ENCODE measurements around the gene OSTN. TPM values are rescaled to one million over a fixed set of nuclear protein-coding genes. Genes with fewer than 3 reads are reported as not detected.

OSTN gene
- polyA plus RNA-seq, 1 donor, result 4.7 TPM

DNA sequence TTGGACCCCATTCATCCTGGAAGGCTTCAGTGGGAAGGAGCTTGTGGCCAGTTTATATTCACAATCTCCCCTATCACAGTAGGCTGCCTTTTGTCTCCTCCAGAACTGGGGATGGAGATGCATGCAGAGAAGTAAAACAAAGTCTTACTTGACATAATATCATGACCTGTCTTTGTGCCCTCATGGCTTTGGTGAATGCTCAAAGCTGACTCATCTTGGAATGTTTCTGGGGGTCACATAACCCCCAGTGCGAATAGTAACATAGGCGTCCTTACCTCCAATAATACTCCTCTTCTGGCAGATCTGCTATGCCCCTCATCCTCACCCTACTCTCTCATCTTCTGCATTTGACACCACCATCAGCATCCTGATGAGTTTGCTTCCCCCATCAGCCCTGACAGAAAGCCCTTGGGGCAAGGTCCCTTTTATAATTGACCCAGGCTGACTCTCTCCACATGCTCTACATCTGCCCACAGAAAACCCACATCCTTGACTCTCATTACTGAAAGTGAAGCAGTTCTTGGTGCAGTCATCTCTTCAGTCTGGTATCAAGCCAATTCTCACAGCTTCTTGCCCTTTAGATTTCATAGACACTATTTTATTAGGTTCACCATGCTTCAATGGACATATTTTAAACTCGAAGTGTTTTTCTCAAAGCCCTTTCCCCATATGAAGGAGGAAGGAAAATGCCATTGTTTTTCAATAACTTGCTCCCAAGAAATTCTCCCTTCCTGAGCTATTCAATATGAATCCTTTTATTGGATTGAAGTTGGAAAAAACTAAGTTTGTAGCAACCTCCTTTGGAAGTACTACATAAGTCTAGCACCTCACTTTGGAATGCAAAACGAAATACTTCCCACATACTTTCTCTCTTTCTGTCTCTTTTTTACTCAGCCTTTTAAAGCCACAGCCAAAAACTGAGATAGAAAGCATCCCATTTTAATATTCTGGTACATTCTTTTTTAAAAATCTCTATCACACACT is 36.6 kb downstream of the OSTN start:
- no peak for DNase-seq (ENCODE audit: low read depth)

- DNase-seq (ENCODE audit: low read depth), result no peak
Observed at GRCh38 chr3:191236646-191237045, 37.6 kb downstream of the OSTN start.

DNA sequence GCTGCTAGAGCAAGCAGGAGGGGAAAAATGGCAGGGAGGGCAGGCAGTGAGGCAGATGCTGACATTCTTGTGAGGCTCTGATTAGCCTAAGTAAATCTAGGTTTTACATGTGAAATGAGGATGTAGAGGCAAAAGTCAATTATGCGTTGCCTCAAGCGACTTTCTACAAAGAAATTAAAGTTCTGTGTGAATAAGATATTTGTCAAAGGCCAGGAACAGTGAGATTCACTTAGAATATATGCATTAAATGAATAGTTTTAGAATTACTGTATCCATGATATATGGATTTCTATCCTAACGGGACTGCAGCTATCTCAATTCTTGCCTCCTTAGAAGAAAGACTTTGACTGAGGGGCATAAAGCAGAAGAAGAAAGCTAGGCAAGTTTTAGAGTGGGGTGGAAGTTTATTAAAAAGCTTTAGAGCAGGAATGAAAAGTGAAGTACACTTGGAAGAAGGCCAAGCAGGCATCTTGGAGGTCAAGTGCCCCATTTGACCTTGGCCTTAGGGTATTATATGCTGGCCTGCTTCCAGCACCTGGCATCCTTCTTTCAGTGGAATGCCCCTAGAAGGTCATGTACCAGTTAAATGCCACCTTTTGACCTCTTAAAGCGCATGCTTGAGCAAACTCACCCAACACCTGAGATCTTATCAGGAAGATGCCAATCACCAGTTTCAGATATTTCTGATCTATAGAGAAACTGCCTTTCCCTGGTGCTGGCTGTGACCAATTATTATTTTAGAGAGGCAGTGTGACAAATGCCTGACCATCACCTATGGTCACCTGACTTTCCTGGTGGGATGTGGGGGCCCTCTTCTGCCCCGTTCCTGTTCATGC is 38.2 kb downstream of the OSTN start:
- no peak for DNase-seq (ENCODE audit: low read depth)

GRCh38 chr3:191238321-191238817 is 39.3 kb downstream of the OSTN start:
- no peak for DNase-seq (ENCODE audit: low read depth)

DNA sequence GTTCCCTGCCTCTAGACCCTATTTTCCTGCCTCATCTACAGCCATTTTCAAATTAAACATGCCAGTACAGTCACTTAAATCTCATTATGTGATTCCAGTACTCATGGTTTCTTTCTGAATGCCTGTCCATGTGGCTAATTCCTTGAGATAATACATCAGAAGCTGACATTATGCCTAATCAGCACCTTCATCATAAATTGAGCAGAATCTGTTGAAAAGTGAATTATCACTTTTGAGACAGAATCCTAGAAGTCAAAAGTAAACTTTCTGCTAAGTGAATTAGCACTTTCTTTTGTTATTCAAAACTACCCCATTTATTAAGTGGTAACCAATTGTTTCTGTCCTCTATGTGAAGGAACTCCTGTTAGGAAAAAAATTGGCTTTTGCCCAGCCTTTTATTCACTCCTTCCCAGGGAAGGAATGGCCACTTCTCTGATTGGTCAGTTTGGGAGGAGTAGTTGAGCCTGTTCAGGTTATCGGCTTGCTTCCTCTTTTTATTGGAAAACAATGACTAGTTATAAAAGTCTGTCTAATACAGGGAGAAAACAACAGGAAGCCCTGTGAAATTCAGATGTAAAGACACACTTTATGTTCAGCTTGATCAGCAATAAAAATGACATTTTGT is 40.5 kb downstream of the OSTN start:
- DNase-seq (ENCODE audit: low read depth), result no peak

DNA sequence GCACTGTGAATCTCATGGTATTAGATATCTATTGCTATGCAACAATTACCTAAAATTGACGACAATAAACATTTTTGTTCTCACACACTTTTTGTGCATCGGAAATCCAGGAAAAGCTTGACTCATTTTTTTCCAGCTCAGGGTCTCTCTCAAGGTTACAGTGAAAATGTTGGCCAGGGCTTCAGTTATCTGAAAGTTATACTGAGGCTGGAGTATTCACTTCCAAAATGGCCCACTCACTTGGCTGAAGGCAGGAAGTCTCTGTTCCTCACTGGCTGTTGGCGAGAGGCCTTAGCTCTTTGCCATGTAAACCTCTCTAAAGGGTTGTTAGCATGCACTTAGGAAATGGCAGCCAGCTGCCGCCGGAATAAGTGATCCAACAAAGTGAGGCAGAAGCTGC is 41.4 kb downstream of the OSTN start:
- DNase-seq (ENCODE audit: low read depth), result no peak

DNA sequence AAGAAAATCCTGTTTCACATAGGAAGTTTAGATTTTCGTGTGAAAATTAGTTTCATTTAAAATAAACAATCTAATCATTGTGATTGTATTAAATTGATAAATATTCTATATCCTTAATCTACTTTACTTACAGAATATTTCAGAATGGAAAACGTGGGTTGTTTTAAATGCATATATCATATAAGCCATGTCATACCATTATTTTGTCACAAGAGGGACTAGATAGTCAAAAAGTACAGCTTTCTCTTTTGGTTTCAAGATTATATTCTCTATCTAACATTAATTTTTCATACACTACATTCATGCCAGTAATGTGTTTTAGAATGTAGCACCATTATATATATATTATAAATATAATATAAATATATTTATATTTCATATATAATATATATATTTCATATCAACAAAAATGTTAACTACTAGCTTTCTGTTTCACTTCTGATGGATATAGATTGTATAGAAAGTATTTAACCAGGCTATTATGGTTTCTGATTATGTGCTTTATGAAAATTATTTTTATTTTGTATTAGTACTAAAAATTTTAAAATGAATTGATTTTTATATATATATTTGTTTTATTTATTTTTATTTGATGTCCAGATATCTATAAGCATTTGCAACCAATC is 45.3 kb downstream of the OSTN start:
- DNase-seq (ENCODE audit: low read depth), result no peak

GRCh38 chr3:191246034-191246433 is 47.0 kb downstream of the OSTN start:
- peak; percentile 36 for DNase-seq (ENCODE audit: low read depth)

DNA sequence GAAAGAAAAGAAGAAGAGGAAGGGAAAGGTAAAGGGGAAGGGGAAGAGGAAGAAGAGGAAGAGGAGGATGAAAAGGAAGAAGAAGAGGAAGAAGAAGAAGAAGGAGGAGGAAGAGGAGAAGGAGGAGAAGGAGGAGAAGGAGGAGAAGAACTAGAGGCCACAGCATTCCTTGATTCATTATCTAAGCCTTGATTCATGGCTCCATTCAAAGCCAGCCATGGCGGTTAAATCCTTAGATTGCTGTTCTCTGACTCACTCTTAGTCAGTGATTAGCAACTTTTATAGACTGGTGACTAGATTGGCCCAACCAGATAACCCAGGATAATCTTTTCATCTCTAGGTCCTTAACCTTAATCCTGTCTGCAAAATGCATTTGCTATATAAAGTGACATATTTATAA is 47.6 kb downstream of the OSTN start:
- DNase-seq (ENCODE audit: low read depth), result no peak

- no peak for DNase-seq (ENCODE audit: low read depth)
Observed at GRCh38 chr3:191253089-191253799, 54.2 kb downstream of the OSTN start.

DNA sequence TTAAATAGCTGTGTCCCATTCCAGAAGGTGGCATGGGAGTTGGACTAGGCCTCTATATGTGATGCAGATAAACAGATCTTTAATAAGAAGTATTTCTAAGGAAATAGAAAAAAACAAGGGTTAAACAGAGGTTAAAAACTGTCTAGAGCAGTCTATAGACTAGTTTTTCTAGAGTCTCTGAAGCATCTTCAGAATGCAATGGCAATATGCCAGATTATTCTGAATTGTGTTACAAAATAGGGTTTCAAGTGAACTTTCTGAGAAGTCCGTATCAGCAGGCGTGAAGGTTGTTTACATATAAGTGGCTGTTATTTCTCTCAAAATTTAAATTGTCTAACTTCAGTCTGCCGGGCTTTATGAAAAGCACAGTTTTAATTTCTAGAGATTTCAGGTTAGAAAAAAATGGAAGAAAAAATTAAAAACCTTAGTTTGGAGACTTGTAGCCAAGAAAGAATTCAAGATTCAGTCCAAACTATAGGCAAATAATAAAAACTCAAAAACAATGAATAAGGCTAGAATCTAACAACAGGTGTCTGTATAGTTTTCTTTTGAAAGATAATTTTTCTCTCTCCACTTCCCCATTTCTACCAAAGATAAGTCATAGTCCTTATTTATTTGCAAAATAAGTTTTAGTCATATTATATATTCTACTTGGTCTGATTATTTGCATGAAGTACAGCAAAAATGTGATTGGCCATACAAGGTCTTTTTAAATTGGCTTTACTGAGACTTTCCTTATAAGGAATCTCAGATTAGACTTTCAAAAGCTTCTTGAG is 55.2 kb downstream of the OSTN start:
- no peak for DNase-seq (ENCODE audit: low read depth)

GRCh38 chr3:191255156-191255555 is 56.1 kb downstream of the OSTN start:
- no peak for DNase-seq (ENCODE audit: low read depth)

DNA sequence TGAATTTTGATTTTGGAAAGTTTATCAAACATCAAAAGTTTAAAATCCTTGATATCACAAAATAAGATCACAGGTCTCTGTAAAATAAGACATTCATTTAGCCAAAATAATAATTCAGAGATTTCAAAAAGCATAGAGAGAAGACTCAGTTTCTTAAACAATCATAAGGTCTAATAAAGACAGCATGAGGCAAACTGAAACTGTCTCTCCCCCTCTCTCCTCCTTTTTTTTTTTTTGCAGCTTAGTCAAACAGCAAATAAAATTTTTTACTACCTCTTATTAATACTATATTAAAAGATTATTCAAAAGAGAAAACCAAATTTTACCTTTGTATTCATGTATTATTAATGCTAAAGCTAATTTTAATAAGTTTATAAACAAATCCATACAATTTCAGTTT is 57.4 kb downstream of the OSTN start:
- no peak for DNase-seq (ENCODE audit: low read depth)

DNA sequence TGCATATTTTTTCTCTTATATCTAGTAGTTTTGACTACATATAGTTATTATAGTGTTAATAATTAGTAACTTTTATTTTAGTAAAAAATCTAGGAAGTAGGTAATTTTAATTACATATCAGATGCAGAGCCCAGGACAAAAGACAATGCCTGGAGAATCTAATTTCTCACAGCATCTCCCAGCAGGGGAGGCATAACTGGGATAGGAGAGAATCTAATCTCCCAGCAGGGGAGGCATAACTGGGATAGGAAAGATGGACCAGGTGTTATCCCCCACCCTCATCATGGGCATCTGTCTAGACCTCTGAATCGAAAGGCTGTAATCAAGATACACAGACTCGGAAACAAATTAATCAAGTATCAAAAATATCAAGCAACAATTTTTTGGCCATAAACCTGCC is 58.2 kb downstream of the OSTN start:
- DNase-seq (ENCODE audit: low read depth), result no peak

- no peak for DNase-seq (ENCODE audit: low read depth)
Observed at GRCh38 chr3:191259486-191259885, 60.4 kb downstream of the OSTN start.

DNA sequence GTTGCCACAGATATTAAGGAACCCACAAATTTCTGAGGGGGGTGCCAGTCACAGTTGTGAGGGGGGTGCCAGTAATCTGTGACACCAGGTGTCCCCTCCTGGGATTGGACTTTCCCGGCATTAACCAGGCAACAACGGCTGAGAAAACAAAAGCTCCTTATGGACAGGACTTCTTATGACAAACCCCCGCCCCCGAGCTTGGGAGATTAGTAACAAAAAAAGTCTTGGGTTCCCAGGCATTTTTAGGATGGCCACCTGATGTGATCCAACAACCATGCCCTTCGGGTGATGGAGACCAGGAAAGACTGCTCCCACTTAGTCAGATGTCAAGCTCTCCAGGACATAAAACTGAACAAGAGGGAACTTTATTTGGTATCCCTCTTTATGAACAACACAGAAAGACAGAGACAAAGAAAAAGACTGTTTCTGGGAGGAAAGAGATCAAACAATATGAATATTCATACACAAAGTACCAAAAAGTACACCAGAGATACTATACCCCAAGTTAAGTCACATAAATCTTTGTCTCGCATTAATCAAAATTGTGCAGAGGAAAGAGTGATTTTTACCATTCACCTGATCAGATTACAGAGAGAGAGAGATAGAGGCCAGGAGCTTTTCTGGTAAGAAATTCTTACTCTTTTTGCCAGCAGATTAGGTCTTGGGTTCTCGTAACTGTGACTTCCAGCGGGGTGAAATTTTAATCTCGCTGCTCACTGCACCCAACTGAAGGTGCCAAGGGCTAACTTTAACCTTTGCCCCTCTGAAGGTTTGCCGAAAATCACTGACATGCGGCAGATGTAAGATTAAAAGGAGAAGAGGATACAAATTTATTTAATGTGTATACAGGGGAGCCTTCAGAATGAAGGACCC is 61.6 kb downstream of the OSTN start:
- no peak for DNase-seq (ENCODE audit: low read depth)

- DNase-seq (ENCODE audit: low read depth), result no peak
Observed at GRCh38 chr3:191261304-191261638, 62.2 kb downstream of the OSTN start.

GRCh38 chr3:191262650-191263049 is 63.6 kb downstream of the OSTN start:
- DNase-seq (ENCODE audit: low read depth), result no peak

DNA sequence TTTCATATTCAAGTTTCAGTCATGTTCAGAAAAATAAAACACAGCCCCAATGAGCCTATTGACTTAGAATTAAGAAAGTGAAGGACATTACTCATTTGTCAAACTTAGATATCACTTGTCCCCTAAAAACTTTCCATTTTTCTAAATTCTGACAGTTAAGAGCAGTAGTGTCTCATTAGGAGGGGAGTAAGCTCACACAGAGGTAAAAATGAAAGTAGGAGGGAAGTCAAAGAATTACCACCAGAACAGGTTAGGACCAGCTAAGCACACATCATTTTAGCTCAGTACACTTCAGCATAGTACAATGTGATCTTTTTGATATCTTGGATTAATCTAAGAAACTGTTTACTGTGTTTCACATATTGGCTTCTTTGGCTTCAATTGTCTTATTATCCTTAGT is 64.3 kb downstream of the OSTN start:
- no peak for DNase-seq (ENCODE audit: low read depth)
